NK-92 (cell line): ENCODE results near the gene ZNF432.
A peak's percentile ranks its signal among the peaks of the same experiment; 100 is the strongest.

ENCODE experiments used
- DNase-seq: peaks from one replicate; lab custom pipeline; 2025; ENCODE audit not compliant: unreplicated experiment; lab: John Stamatoyannopoulos, UW

ZNF432 gene

GRCh38 chr19:52010674-52011073, 38.0 kb downstream of the ZNF432 start:
- no peak for DNase-seq

- no peak for DNase-seq
Measured at GRCh38 chr19:52007806-52008557, 40.7 kb downstream of the ZNF432 start, which contains the start of gene ZNF615. ZNF615 (minus strand) TSS chr19:52008211; CDS start chr19:52003711, 4,500 bp downstream.

GRCh38 chr19:52007451-52007805, 41.2 kb downstream of the ZNF432 start:
- DNase-seq = no peak

GRCh38 chr19:51994048-51994644, 54.5 kb downstream of the ZNF432 start:
- no peak for DNase-seq

GRCh38 chr19:51993422-51993821, 55.2 kb downstream of the ZNF432 start:
- no peak for DNase-seq

- peak; percentile 13 for DNase-seq
Measured at GRCh38 chr19:51986309-51987291, 62.0 kb downstream of the ZNF432 start, which contains the start of gene ZNF350. ZNF350 (minus strand) TSS chr19:51986840; CDS start chr19:51974360, 12,480 bp downstream.

- DNase-seq = no peak
Measured at GRCh38 chr19:51983361-51983760, 65.3 kb downstream of the ZNF432 start.
